Measurements from ENCODE around the gene PJA2. TPM values are rescaled to one million over a fixed set of nuclear protein-coding genes. Genes with fewer than 3 reads are reported as not detected.

The PJA2 gene
- total RNA-seq, 4 donors from 2014 or later = 109 to 162 (median 131) TPM

- no peak for TF ChIP-seq CTCF (IDR thresholded peaks at IDR 0.05; ENCODE audit: low read depth)
Measured at GRCh38 chr5:109364977-109365376, 44.8 kb downstream of the PJA2 start.

- no peak for TF ChIP-seq CTCF (IDR thresholded peaks at IDR 0.05; ENCODE audit: low read depth)
Measured at GRCh38 chr5:109359642-109360041, 50.1 kb downstream of the PJA2 start.

- no peak for TF ChIP-seq CTCF (IDR thresholded peaks at IDR 0.05; ENCODE audit: low read depth)
Measured at GRCh38 chr5:109357807-109358206, 52.0 kb downstream of the PJA2 start.

- TF ChIP-seq CTCF (IDR thresholded peaks at IDR 0.05; ENCODE audit: low read depth) = no peak
Measured at GRCh38 chr5:109354761-109355160, 55.0 kb downstream of the PJA2 start.

GRCh38 chr5:109351988-109352864, 57.5 kb downstream of the PJA2 start:
- no peak for TF ChIP-seq CTCF (IDR thresholded peaks at IDR 0.05; ENCODE audit: low read depth)

- TF ChIP-seq CTCF (IDR thresholded peaks at IDR 0.05; ENCODE audit: low read depth) = no peak
Measured at GRCh38 chr5:109350537-109351270, 59.1 kb downstream of the PJA2 start.

- TF ChIP-seq CTCF (IDR thresholded peaks at IDR 0.05; ENCODE audit: low read depth) = no peak
Measured at GRCh38 chr5:109349388-109349787, 60.4 kb downstream of the PJA2 start.
